ENCODE results near the gene COQ8A.
"Not testable (repeated sequence)": the region's sequence is repeated elsewhere in the genome, so short reads cannot be mapped to it uniquely, and the experiment has no call there.

Gene COQ8A

DNA sequence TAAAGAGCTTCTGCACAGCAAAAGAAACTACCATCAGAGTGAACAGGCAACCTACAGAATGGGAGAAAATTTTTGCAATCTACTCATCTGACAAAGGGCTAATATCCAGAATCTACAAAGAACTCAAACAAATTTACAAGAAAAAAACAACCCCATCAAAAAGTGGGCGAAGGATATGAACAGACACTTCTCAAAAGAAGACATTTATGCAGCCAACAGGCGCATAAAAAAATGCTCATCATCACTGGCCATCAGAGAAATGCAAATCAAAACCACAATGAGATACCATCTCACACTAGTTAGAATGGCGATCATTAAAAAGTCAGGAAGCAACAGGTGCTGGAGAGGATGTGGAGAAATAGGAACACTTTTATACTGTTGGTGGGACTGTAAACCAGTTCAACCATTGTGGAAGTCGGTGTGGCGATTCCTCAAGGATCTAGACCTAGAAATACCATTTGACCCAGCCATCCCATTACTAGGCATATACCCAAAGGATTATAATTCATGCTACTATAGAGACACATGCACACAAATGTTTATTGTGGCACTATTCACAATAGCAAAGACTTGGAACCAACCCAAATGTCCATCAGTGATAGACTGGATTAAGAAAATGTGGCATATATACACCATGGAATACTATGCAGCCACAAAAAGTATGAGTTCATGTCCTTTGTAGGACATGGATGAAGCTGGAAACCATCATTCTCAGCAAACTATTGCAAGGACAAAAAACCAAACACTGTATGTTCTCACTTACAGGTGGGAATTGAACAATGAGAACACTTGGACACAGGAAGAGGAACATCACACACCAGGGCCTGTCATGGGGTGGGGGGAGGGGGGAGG is 10.6 kb upstream of the COQ8A start:
- DNase-seq (ENCODE audit: low read depth) = not testable (repeated sequence)

DNA sequence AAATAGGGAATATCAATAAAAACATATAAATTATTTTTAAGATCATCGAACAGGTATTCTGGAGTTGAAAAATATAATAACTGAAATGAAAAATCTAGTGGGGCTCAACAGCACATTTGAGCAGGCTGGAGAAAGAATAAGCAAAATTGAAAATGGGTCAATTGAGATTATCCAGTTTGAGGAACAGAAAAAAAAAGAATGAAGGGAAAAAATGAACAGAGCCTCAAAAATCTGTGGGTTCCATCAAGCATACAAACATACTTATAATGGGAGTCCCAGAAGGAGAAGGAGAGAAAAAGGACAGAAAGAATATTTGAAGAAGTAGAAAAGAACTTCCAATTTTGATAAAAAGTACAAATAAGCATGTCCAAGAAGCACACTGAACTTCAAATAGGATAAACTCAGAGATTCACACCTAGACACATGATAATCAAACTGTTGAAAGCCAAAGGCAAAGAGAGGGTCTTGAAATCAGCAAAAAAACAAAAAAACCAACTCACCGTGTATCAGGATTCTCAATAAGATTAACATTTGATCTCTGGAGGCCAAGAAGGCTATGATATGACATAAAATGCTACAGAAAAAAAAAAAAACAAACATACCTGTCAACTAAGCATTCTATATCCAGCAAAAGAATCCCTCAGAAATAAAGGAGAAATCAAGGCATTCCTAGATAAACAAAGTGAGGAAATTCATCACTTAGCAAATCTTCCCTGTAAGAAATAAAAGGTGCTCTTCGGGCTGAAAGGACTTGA is 5.4 kb upstream of the COQ8A start:
- no peak for DNase-seq (ENCODE audit: low read depth)

GRCh38 chr1:226937940-226938725 is 2.0 kb upstream of the COQ8A start:
- DNase-seq (ENCODE audit: low read depth) = no peak

GRCh38 chr1:226938903-226939437 is 1.1 kb upstream of the COQ8A start:
- no peak for DNase-seq (ENCODE audit: low read depth)

DNA sequence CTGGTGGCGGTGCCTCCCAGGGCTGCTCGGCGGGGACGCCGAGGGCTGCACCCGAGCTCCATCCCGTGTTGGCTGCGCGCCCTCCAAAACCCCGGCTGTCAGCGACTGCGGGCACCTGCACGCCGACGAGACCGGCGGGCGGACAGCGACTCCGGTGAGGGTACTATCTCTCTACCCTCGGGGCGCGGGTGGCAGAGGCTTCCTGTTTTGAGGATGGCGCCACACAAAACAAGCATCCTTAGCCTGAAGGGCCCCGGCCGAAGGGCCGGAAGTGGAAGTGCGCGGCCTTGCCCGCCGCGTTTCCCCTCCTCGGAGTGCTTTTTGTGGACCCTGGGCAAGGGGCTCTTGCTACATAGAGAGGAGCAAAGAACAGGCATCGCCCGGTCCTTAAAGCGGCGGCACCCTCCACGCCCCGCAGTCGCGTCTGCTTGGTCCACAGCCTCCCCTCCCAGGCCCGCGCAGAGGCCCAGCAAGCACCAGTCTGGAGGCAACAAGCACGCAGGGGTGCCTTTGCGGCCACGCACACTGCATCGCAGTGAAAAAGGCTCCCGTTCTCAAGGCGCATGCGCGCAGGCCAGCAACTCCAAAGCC is 561 bp upstream of the COQ8A start:
- peak; percentile 48 for DNase-seq (ENCODE audit: low read depth)

DNA sequence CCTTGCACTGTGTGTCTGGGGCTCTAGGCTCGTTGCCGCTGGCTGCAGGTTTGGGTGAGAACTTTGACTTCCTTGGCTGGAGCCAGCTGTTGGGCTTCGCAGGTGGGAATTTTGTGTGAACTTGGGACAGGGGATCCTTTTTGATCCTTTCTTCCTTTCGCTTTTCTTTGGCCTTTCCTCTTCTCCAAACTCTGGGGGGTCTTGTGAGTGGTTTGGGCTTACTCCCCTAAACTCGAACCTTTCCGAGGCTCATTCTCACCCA is 643 bp downstream of the COQ8A start:
- no peak for DNase-seq (ENCODE audit: low read depth)

DNA sequence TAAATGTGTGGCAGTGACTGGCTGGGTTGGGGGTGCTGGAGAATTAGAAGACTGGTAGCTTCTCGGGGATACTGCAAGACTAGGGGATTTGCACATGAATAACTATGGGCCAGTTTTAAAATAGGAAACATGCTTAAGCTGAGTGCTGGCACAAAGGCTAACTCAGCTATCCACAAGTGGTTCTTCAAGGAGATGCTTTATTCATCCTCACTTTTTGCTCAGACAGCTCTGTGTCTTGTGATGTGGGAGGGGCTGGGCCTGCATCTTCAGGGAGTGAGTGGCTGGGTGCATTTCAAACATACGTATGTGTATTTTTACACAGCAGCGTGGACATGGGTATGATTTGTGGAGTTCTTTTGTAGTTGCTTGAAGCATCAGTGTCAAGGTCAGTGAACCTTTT is 2.3 kb downstream of the COQ8A start:
- DNase-seq (ENCODE audit: low read depth) = no peak

DNA sequence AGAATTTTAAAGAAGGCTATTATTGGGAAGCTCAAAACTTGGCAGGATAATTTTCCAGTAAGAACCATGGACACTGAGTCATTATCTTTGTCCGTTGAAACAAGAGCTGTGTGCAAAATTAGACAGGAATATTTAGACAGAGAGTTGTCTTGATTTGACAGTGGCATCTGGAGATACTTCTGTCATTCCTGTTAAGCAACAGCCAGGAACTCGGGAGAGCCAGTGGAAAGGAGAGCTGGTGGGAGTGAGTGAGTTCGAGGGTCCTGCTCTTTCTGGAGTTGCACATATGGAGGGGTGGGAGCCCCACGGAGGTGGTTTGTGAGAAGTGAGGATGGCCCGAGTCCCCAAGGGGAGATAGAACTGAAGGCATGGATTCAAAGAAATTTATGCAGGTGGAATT is 3.1 kb downstream of the COQ8A start:
- DNase-seq (ENCODE audit: low read depth) = no peak

DNA sequence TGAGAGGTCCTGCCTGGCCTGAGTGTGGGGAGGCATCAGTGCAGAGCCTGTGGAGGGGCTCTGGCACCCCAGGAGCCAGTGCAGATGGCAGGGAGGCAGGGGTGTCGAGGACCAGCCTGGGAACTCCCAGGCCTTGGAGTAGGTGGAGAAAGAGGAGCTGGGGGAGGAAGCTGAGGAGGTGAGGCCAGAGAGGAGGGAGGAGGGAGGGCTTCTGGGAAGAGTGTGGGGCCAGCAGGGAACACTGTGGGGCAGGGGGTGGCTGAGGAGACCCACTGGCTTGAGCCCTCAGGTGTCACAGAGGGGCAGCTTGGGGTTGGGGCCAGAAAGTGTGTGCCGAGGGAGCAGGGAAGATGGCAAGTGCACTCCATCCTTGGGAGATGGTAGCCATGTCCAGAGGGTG is 3.8 kb downstream of the COQ8A start:
- no peak for DNase-seq (ENCODE audit: low read depth)

- DNase-seq (ENCODE audit: low read depth) = no peak
Measured at GRCh38 chr1:226945106-226945857, 5.2 kb downstream of the COQ8A start.

GRCh38 chr1:226945858-226946245 is 5.8 kb downstream of the COQ8A start:
- no peak for DNase-seq (ENCODE audit: low read depth)

- no peak for DNase-seq (ENCODE audit: low read depth)
Measured at GRCh38 chr1:226946285-226946684, 6.2 kb downstream of the COQ8A start.

DNA sequence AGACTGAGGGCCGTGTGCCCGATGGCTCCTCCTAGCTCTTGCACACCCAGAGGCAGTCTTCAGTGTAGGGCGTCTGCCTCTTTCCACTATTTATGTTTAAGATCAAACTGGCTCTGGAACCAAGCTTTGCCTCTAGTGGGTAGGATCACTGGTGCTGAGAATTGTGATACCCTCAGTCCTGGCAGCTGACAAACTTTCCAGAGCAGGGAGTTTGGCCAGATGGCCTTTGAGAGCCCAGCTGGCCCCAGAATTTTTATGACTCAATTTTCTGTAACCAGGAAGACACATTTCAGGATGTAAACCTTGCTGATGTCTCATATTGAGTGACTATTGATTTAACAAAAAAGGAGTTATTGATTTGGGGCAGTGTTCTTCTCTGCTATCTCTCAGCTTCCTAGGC is 6.7 kb downstream of the COQ8A start:
- DNase-seq (ENCODE audit: low read depth) = no peak

- DNase-seq (ENCODE audit: low read depth) = no peak
Measured at GRCh38 chr1:226948051-226948450, 8.0 kb downstream of the COQ8A start.

DNA sequence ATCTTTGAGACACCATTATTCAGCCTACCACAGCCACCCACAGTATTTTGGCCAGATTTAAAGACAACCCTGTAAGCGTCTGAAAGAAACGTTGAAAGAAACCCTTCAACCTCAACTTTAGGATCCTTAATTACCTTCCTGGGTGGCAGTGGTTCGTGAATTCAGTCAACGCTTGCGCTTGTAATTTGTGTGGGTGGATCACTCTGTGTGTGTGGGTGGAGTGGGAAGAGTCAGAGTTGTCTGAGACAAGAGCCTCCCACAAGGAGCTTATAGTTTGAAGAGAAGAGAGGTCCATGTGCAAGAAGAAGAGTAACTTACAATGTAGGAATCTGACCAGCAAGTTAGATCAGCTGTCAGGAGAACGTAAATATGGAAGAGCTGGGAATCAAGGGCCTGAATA is 8.4 kb downstream of the COQ8A start:
- DNase-seq (ENCODE audit: low read depth) = no peak

DNA sequence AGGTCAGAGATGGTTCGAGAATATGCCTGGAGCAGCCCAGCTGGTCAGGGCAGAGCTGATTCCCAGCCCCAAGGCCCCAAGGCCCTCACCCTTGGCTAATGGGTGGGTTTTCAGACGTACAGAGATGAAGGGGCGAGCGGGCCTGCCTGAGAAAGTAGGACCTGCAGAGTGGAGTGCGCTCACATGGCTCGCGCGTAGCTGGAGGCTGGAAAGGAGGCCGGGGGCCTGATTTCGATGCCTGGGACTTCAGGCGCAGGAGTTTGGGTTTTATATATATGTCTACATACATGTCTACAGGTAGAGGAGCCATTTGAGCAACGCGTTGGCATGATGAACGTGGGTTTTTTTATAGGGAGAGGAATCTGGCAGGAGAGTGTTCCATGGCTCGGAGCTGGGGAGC is 8.9 kb downstream of the COQ8A start:
- no peak for DNase-seq (ENCODE audit: low read depth)

- no peak for DNase-seq (ENCODE audit: low read depth)
Measured at GRCh38 chr1:226949401-226949800, 9.3 kb downstream of the COQ8A start.

- DNase-seq (ENCODE audit: low read depth) = no peak
Measured at GRCh38 chr1:226950316-226950715, 10.2 kb downstream of the COQ8A start.

- DNase-seq (ENCODE audit: low read depth) = no peak
Measured at GRCh38 chr1:226950871-226951270, 10.8 kb downstream of the COQ8A start.

DNA sequence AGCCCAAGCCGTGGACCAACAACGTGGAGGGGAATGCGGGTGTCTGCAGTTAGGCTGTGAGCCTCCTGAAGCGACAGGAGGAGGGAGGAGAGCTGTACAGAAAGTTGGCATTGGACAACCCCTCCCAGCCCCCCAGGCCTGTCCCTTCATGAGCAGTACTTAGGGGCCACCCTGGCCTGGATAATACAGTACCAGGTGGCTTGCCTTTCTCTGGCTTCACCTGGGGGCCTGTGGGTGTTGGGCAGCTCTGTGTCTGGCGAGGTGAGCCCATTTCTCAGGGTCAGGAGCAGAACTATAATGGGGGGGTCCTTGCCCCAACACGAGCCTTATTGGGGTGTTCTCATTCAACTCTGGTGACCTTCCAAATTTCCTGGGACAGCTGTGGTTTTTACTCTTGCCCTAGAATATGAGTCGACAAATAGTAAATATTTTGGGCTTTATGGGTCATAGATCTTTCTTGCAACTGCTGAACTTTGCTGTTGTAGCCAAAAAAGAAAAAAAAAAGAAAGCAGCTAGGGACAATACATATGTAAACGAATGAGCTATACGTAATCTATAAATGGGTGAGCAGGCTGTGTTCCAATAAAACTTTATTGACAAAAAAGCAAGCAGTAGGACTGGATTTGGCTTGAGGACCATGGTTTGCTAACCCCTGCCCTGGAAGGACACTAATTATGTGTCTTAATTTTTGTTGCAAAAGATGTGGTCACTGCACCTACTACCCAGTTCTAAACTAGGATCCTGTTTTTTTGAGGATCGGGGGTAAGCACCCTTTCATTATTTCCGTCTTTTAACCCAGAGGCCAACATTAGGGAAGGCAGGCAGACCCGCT is 11.4 kb downstream of the COQ8A start:
- DNase-seq (ENCODE audit: low read depth) = no peak

GRCh38 chr1:226952118-226952441 is 12.0 kb downstream of the COQ8A start:
- DNase-seq (ENCODE audit: low read depth) = no peak
